HG03060 (cell line): ENCODE measurements around the gene TM4SF4.
"Not testable (repeated sequence)": the region's sequence is repeated elsewhere in the genome, so short reads cannot be mapped to it uniquely, and the experiment has no call there.

Source experiments
- ATAC-seq: cut with Tn5 transposase; IDR thresholded peaks from one replicate; pipeline ENCODE4 v1.9.1; 2021; ENCODE audit warnings: low read depth, moderate number of reproducible peaks; ENCODE audit not compliant: unreplicated experiment

TM4SF4 gene, protein sequence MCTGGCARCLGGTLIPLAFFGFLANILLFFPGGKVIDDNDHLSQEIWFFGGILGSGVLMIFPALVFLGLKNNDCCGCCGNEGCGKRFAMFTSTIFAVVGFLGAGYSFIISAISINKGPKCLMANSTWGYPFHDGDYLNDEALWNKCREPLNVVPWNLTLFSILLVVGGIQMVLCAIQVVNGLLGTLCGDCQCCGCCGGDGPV

DNA sequence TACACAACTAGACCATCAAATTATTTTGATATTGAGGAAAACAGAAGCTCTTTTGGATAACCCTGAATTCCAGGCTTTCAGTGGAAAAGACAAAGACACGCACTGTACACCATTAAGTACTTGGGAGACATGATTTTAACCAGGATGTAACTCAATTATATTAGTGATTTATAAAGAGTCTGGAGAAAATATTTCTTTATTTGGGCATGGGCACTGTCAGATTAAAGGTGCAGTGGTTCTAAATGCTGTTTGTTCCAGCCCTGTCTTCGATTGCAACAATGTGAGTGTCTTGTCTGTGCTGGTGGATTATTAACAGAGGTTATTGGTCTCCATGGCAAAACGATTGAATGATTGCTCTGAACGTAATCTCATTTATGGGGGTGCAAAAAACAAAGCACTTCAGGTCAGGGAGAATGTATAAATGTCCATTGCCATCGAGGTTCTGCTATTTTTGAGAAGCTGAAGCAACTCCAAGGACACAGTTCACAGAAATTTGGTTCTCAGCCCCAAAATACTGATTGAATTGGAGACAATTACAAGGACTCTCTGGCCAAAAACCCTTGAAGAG is at the start of gene TM4SF4:
TM4SF4 (plus strand) TSS at position 448 of the 568 bp plus-strand sequence. CDS start 181 bp downstream, outside the sequence.
- ATAC-seq, result no peak

DNA sequence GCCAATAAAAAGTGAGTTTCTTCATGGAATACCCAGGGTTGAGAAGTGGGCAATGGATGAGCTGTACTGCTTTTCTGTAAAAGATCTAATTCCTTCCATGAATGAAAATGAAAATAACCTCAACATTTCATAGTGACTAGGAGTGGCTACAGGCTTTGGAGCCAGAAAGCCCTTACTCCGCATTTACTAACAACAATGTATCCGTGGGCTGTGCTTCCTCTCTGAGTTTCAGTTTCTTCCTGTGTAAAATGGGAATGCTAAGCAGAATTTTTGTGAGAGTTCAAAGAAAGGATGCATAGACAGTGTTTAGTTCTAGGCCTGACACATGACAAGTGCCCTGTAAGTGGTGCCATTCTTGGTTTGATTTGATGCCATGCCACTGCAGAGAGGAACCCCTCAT is 49.6 kb upstream of the TM4SF4 start:
- no peak for ATAC-seq

DNA sequence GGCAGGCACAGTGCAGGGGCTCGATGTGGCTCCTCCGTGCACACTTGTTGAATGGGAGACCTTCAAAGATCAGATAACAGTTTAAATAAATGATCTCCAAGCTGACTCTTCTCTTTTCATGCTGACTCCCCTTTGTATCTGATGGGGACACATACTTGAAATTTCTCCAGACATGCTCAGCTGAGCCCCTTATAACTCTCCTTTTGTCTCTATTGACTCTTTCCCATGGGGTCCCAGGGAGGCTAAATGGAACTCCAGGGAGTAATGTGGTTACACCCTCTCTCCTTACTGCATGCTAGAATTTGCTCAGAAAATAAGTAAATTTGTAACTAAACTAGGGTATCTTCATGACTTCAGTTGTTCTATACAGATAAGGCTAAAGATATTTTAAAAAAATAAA is 48.2 kb upstream of the TM4SF4 start:
- ATAC-seq, result no peak

DNA sequence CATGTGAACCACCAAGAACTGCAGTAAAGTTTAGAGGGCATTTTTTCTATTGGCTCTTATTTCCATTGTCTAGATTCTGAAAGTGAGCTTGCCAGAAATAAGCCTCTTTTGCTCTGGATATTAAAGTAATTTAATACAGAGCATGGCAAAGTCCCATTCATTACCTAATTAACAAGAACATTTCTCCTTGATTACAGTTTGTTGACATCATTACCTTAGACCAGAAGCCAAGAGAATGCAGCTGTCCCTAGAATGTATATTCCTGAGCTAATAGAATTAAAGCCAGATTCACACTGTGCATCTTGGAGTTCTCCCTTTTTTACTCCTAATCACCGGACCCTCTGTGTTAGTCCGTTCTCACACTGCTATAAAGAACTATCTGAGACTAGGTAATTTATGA is 46.4 kb upstream of the TM4SF4 start:
- ATAC-seq, result no peak

DNA sequence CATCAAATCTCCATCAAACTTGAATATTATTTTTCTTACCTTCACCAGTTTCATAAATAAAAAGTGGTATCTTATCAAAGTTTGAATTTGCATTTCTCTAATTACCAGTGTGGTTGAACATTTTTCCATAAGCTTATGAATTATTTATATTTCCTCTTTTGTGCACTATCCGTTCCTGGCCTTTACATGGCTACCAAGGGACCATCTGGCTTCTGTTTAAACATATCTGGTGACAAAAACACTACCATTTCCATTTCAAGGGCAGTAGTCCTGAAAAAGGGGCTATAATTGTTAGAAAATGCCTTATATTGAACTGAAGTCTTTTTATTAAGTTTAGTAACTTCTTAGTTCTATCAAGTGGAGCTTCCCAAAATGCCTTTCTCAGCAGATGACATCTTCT is 44.3 kb upstream of the TM4SF4 start:
- ATAC-seq, result no peak

DNA sequence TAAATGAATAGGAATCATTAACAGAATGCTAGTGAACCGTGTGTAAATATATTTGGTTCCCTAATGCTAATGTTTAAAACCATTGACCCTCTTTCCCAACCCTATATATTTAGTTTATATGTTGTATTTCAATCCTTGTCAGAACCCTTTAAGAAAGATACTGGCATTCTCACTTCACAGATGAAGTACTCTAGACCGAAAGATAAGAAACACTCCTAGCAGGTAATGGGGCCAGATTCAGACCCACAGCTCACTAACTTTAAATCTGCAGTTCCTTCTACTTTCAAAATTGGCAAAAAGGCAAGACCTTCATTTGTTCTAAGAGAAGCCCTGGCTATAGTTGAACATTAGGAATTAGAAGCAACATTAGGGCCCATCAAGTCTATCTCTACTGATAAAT is 42.3 kb upstream of the TM4SF4 start:
- no peak for ATAC-seq

DNA sequence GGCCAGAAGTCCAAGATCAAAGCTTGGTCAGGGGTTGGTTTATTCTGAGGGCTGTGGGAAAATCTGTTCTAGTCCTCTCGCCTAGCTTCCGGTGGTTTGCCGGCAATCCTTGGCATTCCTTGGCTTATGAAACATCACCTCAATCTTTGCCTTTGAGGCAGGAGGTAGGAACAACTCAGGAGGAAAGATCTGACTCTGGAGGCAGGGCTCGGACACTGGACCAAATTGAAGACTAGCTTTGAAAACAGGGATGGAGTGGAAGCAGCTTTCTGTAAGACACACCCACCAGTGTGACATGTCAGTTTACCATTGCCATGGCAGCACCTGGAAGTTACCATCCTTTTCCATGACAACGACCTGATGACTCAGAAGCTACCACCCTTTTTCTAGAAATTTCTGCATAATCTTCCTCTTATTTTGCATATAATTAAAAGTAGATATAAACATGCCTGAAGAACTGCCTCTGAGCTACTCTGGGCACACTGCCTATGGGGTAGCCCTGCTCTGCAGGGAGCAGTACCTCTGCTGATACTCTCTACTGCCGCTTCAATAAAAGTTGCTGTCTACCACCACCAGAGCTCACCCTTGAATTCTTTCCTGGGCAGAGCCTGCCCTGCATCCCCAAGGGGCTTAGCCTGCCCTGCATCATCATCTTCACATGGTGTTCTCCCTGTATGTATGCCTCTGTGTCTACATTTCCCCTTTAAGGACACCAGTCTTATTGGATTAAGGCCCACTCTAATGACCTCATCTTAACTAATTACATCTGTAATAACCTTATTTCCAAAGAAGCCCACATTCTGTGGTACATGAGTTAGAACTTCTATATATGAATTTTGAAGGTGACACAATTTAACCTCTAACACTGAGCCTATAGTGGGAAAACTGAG is 38.3 kb upstream of the TM4SF4 start:
- ATAC-seq, result no peak

DNA sequence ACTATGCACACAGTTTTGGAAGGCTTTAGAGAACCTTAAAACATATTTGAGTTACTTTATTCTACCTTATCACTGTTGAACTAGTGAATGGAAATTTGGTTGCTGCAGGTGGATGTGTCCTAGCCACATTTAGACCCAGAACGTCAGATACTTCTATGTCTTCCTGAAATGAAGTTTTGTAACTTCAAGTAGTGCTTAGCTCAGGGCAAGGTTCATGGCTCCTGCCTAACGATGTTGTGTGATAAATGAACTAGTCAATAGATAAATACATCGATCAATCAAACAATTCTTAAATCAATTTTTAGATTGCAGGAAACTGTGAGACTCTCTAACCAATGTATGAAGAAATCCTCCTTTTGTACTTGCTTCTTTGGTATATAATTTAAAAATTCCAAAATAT is 37.2 kb upstream of the TM4SF4 start:
- no peak for ATAC-seq

DNA sequence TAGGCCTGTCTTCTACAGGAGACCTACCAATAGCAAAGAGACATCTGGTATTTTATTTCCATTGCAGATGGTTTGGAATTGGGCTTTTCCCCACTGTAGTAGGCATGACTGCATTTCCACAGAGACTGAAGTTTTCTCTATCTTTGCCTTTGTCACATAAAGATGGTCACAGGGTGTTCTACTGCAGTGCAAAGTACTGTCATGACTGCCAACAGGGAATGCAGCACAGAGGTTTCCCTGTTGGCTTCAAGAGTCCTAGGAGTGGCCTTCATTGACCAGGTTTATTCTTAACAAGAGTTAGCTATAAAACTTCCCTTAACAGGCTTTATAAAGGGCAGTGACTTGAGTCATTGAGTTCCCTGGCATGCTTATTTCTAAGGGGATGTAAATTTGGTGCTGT is 36.8 kb upstream of the TM4SF4 start:
- ATAC-seq, result no peak

DNA sequence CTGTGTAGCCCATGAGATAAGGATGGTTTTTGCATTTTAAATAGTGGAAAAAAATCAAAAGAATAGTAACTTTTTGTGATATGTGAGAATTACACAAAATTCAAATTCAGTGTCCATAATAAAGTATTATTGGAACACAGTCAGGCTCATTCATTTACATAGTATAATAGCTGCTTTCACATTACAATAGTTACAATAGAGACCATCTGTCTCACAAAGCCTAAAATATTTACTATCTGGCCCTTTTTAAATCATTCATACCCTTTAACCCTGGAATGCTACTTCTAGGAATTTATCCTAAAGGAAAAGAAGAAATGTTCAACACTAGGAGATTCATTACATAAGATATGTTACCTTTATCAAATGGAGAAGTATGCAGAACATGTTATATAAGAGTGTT is 35.5 kb upstream of the TM4SF4 start:
- ATAC-seq, result no peak

DNA sequence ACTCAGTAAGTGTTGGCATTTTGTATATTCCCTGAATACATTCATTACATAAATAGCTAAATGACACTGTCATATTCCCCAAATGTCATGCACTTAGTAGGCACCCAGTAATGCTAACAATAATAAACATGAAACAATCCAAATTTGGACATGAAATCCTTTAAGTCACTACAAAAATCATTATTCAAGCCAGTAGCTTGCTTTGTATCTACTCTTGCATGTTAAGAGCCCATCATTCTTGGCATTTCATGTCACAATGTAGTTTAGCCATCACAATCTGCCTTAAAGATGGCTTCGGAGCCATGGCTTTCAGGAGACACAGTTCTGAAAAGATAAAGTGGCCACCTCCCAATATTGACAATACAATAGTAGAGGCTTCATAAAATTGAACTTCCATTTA is 32.9 kb upstream of the TM4SF4 start:
- no peak for ATAC-seq

DNA sequence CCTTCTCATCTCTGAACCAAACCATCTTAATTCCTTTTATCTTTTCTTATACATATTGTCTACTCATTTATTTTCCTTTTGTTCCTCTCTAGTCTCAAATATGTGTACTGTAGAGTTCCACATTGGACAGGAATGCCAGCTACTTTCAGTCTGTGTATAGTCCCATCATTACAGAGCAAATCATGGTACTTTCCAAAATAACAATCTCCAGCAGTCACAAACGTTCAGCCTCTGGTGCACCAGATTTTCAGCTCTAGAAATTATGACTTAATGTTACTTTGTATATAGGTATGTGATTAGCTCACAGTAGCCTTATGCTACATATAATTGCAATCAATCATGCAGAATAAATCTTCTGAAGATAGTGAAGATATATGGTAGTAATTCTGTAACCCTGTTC is 32.5 kb upstream of the TM4SF4 start:
- ATAC-seq, result no peak

DNA sequence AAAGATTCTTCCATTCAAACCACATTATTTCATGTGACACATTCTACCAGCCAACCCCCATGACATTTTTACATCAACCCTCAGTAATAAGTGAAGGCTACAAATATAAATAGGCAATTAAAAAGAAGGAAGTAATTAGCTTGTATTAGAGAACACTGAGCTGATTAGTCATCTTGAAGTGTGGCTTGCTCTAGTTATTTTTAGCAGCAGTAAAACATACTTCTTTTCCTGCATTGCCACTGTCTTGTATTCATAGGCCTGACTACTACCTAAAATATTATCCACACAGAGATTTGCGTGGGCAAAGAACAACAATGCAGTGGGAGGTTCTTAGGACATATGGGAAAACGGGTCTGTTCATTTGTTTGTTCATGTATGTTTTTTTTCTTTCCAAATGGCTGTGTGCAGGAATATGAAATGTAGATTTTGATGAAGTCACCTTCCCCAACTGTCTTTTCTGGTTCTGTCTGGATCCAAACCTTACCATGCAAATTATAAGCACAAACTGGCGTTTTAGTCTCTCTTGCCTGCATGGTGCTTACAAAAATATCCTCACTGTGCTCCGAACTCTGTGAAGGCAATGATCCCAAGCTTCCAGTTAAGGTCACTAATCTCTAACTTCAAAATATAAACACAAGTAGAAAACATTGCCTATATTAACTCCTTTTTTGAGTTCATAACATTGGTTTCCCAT is 31.5 kb upstream of the TM4SF4 start:
- no peak for ATAC-seq

DNA sequence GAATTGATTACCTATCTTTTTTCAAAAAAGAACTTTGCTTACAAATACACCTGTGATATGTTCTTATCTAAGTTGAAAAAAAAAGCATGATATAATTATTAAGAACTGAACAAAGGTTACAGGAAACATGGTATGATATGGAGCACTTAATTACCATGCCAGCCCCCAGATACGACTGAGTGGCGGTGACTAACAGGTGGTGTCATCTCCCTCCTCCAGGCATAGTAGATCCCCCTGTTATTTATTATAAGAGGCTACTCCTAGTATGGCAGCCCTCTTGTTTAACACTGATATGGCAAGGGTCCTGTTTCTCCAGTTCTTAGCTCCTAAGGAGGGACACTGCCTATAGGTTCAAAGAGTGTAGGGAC is 31.0 kb upstream of the TM4SF4 start:
- no peak for ATAC-seq

DNA sequence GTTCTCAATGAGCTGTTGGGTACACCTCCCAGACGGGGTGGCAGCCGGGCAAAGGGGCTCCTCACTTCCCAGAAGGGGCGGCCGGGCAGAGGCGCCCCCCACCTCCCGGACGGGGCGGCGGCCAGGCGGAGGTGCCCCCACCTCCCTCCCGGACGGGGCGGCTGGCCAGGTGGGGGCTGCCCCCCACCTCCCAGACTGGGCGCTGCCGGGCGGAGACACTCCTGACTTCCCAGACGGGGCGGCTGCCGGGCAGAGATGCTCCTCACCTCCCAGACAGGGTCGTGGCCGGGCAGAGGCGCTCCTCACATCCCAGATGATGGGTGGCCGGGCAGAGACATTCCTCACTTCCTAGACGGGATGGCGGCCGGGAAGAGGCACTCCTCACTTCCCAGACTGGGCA is 29.6 kb upstream of the TM4SF4 start:
- not testable (repeated sequence) for ATAC-seq

DNA sequence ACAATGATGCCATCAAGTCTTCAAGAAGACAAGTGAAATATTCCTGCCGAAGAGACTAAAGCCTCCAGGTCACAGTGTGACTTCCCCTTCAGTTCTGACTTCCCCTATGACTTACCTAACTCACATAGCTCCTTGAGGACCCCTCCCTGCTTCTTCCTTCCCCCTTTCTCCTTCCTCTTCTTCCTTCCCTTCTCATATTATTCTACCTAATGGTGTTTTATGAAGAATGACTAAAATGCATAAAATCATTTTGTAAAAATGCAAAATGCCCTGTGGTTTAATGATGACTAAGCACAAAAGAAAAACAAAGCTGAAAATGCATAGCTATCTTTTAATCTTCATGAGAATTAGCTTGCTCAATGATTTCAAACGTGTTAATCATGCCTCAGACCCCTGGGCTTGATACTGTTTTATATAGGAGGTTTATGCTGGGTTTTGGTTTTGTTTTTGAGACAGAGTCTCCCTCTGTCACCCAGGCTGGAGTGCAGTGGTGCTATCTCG is 26.1 kb upstream of the TM4SF4 start:
- ATAC-seq, result no peak

DNA sequence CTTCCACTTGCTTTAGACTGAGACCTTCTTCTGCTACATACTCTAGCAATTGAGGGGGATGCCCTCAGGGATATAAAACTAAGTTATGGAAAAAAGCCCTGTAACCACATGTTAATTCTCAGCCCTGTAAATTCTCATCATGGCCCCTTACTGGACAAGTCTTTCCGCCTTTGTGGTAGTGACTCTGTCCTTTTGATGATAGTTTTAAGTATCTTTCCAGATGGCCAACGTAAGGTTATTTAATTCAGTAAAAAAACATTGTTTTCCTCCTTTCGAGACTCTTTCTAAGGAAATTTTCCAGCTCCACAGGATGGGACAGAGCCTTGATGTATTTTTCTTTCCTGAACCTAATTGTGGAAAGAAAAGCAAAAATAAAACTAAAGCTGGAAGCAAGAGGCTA is 25.3 kb upstream of the TM4SF4 start:
- ATAC-seq, result no peak

DNA sequence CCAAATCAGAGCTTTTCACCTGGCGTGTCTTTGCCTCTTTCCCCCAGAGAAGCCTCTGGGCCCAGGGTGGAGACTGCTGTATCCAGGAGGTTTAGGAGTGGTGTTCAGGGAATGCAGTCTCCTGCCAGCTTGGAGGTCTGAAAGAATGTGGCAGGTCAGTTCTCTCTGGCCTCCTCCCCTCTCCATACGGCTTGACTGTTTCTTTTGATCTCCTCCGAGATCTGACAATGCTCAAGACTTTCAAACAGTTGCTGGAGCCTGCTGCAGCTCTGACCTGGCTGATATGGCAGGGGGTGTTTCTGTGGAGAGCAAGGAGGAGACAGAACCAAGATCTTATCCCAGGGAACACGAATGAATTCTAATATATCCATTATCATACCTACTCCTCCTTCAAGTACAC is 24.7 kb upstream of the TM4SF4 start:
- no peak for ATAC-seq

DNA sequence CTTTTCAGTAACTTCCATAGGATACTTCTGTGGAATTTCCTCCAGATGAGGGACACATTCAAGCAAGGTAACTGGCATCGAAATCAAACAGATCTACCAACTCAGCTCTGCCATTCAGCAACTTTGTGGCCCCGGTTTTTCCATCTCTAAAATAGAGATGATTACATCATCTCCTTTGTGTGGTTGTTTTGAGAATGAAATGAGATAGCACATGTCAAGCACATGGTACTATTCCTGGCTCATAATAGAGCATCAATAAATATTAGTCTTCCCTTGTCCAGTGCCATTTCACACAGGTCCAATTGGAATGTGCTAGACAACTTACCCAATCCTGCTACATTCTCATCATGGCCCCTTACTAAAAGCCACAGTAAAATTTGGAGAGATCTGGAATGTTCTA is 24.2 kb upstream of the TM4SF4 start:
- ATAC-seq, result no peak

DNA sequence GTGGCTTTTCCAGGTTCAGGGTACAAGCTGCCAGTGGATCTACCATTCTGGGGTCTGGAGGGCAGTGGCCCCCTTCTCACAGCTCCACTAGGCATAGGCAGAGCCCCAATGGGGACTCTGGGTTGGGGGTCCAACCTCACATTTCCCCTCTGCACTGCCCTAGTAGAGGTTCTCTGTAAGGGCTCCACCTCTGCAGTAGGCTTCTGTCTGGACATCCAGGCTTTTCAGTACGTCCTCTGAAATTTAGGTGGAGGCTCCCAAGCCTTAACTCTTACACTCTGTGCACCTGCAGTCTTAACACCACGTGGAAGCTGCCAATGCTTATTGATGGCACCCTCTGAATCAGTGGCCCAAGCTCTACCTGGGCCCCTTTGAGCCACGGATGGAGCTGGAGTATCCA is 22.5 kb upstream of the TM4SF4 start:
- no peak for ATAC-seq

DNA sequence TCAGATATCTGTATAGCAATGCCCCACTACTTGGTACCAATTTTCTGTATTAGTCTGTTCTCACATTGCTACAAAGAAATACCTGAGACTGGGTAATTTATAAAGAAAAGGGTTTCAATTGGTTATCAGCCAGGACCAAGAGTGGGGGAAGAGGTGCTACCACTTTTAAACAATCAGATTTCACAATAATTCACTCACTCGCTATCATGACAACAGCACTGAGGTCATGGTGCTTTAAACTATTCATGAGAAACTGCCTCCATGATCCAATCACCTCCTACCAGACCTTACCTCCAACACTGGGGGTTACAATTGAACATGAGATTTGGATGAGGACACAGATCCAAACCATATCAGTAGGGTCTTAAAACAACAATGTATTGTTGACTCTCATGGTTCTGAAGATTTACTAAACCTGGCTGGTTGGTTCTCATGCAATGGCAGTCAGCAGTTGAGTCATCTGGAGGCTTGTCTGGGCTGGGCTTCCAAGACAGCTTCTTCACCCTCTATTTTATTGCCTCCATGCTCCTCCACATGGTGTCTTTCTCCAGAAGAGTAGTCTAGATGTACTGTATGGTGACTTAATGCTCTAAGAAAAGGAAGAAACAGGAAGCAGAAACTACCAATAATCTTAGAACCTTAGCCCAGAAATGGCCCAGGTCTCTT is 21.2 kb upstream of the TM4SF4 start:
- no peak for ATAC-seq
